IPS-NIHi11 (cell line): ENCODE results near the gene KIF24.
"Not testable (repeated sequence)": the region's sequence is repeated elsewhere in the genome, so short reads cannot be mapped to it uniquely, and the experiment has no call there.

Experiments used
- DNase-seq: peaks from one replicate; pipeline ENCODE4 v3.0.0; 2012; ENCODE audit warnings: mixed read lengths, low spot score

The KIF24 gene

GRCh38 chr9:34365282-34365681 is 36.2 kb upstream of the KIF24 start:
- no peak for DNase-seq

- peak; percentile 66 for DNase-seq
Observed at GRCh38 chr9:34363619-34364351, 34.7 kb upstream of the KIF24 start.

GRCh38 chr9:34362614-34363214 is 33.6 kb upstream of the KIF24 start:
- no peak for DNase-seq

- DNase-seq = not testable (repeated sequence)
Observed at GRCh38 chr9:34352957-34353356, 23.9 kb upstream of the KIF24 start.

- DNase-seq = not testable (repeated sequence)
Observed at GRCh38 chr9:34352122-34352652, 23.1 kb upstream of the KIF24 start.

GRCh38 chr9:34349324-34349723 is 20.3 kb upstream of the KIF24 start:
- DNase-seq = no peak

GRCh38 chr9:34347800-34348158 is 18.7 kb upstream of the KIF24 start:
- DNase-seq = no peak

GRCh38 chr9:34346873-34347799 is 18.1 kb upstream of the KIF24 start:
- no peak for DNase-seq

GRCh38 chr9:34343605-34344004 is 14.5 kb upstream of the KIF24 start:
- DNase-seq = no peak

GRCh38 chr9:34343090-34343489 is 14.0 kb upstream of the KIF24 start:
- no peak for DNase-seq

- no peak for DNase-seq
Observed at GRCh38 chr9:34341659-34342295, 12.7 kb upstream of the KIF24 start.

- no peak for DNase-seq
Observed at GRCh38 chr9:34338665-34339385, 9.8 kb upstream of the KIF24 start.

GRCh38 chr9:34338079-34338478 is 9.0 kb upstream of the KIF24 start:
- DNase-seq = not testable (repeated sequence)

- DNase-seq = no peak
Observed at GRCh38 chr9:34337403-34337802, 8.3 kb upstream of the KIF24 start.

- DNase-seq = no peak
Observed at GRCh38 chr9:34335376-34335775, 6.3 kb upstream of the KIF24 start.

- DNase-seq = no peak
Observed at GRCh38 chr9:34334916-34335315, 5.8 kb upstream of the KIF24 start.

- DNase-seq = no peak
Observed at GRCh38 chr9:34334337-34334824, 5.3 kb upstream of the KIF24 start.

- no peak for DNase-seq
Observed at GRCh38 chr9:34333836-34334235, 4.8 kb upstream of the KIF24 start.

- DNase-seq = no peak
Observed at GRCh38 chr9:34332076-34332964, 3.3 kb upstream of the KIF24 start.

- DNase-seq = no peak
Observed at GRCh38 chr9:34331196-34331595, 2.1 kb upstream of the KIF24 start.
